ENCODE measurements around the gene ARNT2. TPM values are rescaled to one million over a fixed set of nuclear protein-coding genes. Genes with fewer than 3 reads are reported as not detected.
A peak's percentile ranks its signal among the peaks of the same experiment; 100 is the strongest.

The ARNT2 gene
- total RNA-seq, 1 donor from 2014 or later = 9.1 TPM

DNA sequence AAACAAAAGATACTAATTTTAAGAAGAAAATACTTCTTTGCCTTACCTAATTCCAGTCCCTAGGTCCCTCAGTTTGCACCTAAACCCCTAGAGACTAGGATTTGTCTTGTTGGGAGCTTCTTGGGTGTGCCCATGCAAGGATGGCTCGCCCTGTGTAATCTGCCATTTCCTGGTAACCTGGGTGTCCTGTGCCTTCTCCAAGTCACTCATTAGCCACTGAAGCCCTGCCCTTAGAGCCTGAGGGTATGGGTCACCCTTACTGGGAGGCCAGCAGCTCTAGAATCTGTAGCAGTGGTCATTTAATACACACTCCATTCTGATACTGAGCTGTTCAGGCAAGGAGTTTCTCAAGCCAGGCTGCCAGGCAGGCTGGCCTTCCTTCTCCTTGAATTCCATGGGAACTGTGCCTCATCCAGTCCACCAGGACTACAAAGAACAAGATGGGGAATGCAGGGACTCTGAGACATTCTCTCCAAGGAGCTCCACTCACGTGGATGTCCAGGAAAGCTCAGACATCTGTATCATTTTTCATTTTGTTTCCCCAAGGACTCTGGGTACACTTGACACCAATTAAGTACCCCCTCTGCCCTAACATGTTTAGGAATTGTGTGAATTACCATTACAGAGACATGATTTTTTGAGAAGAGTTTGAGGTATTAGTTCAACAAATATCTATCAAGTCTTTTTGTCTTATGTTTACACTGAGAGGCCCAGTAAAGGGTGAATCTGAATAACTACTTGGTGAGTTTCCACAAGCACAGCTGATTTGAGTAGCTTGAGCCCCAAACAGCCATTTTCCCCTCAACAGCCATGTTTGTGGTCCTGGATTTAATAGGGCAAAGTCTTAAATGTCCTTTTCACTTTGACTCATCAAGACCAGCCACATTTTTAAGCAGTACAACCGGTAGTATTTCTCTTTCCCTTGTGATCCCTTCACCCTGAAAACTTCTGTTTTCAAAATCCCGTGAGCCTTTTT, 52.6 kb downstream of the ARNT2 start:
- DNase-seq (ENCODE audit: low read depth) = no peak
- TF ChIP-seq, protein P1, sequence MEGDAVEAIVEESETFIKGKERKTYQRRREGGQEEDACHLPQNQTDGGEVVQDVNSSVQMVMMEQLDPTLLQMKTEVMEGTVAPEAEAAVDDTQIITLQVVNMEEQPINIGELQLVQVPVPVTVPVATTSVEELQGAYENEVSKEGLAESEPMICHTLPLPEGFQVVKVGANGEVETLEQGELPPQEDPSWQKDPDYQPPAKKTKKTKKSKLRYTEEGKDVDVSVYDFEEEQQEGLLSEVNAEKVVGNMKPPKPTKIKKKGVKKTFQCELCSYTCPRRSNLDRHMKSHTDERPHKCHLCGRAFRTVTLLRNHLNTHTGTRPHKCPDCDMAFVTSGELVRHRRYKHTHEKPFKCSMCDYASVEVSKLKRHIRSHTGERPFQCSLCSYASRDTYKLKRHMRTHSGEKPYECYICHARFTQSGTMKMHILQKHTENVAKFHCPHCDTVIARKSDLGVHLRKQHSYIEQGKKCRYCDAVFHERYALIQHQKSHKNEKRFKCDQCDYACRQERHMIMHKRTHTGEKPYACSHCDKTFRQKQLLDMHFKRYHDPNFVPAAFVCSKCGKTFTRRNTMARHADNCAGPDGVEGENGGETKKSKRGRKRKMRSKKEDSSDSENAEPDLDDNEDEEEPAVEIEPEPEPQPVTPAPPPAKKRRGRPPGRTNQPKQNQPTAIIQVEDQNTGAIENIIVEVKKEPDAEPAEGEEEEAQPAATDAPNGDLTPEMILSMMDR (conservative IDR thresholded peaks at IDR 0.05; ENCODE audit: low read depth, low read length) = no peak
- H3K4me3 ChIP-seq (ENCODE audit: low read depth, low read length) = no peak overlapping the region

DNA sequence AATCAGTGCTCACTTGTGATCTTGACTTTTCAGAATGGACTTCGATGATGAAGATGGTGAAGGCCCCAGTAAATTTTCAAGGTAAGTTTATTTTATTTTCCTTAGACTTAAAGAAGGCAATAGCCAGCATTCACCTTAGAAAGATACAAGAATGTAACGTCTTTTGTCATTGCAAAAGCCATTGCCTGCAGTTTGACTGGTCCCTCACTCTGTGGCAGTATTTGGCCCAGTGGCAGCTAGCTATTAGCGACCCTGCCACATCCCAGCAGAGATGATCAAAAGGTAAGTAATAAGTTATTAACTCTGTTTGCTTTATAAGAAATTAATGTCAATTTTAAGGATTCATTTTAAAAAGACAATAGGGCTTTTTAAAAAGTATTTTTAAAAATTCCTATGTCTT, 53.7 kb downstream of the ARNT2 start:
- no peak for DNase-seq (ENCODE audit: low read depth)
- no peak overlapping the region for H3K4me3 ChIP-seq (ENCODE audit: low read depth, low read length)
- TF ChIP-seq, protein P1 (conservative IDR thresholded peaks at IDR 0.05; ENCODE audit: low read depth, low read length) = no peak

DNA sequence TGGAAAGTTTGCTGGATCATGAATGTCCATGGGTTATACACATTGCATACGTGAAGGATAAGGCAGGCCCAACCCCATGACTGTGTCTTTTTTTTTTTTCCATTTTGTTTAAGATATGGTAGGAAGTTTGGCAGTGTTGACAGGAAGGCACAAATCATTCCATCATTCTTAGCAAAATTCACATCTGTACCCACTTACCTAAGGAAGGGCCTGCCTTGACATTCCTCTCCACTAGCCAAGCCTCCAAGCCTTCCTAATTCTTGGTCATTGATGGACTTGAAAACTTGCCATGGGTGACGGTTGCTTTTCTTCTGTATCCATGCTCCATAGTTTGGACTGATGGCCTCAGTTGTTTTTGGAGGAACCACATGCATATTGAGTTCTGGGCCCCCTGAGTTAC, 54.4 kb downstream of the ARNT2 start:
- TF ChIP-seq, protein P1 (conservative IDR thresholded peaks at IDR 0.05; ENCODE audit: low read depth, low read length) = no peak
- DNase-seq (ENCODE audit: low read depth) = no peak
- H3K4me3 ChIP-seq (ENCODE audit: low read depth, low read length) = no peak overlapping the region

DNA sequence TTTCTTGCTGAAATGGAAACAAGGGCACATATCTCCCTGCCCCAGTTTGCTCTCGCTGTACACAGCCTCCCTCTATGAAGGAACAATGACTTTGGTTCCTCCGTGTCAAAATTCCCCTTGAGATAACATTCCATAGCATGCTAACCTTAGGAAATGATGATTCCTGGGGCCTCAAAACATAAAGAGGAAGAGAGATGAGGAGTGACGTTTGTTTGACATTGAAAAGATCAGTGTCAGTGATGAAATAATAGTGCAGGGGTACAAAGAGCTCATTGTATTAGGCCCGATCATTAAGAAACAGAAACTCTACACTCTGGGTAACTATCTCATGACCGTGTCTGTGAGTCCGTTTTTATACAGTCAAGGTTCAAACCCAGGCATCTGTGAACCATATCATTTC, 55.2 kb downstream of the ARNT2 start:
- TF ChIP-seq, protein P1 (conservative IDR thresholded peaks at IDR 0.05; ENCODE audit: low read depth, low read length) = no peak
- DNase-seq (ENCODE audit: low read depth) = no peak

DNA sequence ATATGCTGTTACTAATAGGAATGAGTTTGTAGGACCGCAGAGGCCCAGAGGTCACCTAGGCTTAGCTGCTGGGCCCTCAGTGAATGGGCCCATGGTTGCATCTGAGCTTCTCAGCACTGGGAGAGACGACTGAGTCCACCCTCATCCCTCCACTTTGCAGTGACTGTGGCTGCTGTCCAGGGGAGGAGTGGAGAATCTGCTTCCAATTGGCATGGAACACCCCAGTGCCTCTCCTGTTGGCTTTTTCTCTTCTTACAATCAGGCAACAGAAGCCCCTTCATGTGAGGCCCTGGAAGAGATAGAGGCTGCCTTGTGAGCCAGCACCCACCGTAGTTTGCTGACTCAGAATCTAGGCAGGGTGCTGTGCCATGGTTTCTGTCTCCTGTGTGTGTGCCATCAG, 55.6 kb downstream of the ARNT2 start:
- no peak for DNase-seq (ENCODE audit: low read depth)
- H3K4me3 ChIP-seq (ENCODE audit: low read depth, low read length) = no peak overlapping the region
- TF ChIP-seq, protein P1 (conservative IDR thresholded peaks at IDR 0.05; ENCODE audit: low read depth, low read length) = no peak

More for the DNA sequence above, 55.2 kb downstream of the ARNT2 start:
- no peak overlapping the region for H3K4me3 ChIP-seq (ENCODE audit: low read depth, low read length)

DNA sequence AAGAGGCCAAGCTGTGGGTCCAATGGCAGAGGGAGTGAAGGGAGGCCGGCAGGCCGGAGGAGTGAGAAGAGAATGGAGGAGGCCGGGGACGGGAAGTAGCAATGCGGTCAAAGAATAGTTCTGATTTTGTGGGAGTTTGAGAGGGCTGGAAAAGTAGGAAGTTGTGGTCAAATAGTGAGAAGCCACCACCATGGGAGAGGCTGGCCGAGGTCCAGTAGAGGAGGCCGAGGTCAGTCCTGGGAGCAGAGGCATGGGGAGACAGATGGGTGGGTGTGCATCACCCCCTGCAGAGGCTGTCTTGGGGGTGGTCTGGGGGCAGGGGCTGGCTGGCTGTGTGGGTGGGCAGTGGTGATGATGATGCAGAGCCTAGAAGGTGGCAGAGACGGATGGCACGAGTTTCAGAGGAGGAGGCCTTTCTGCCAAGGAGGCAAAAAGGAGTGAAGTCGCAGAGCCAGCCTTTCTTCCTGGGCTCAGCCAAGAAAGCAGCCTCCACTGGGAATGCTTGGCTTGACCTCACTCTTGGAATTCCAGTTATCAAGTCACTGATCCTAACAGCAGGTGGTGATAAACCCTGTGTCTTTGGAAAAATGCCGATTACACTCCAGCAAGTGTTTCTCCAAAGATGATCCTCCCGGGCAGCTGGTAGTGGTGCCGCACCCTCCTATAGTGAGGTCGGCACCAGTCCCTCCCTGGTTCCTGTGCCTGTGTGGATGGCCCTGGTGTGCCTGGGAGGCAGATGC, 57.3 kb downstream of the ARNT2 start:
- TF ChIP-seq, protein P1 (conservative IDR thresholded peaks at IDR 0.05; ENCODE audit: low read depth, low read length) = peak; percentile 22
- H3K4me3 ChIP-seq (ENCODE audit: low read depth, low read length) = no peak overlapping the region
- no peak for DNase-seq (ENCODE audit: low read depth)

Data from epithelial cell of proximal tubule (primary cell).